ENCODE data around the gene TMEM256. TPM values are rescaled to one million over a fixed set of nuclear protein-coding genes. Genes with fewer than 3 reads are reported as not detected.

The TMEM256 gene
- total RNA-seq, 4 donors from 2014 or later: 26.0 to 131 (median 115) TPM

DNA sequence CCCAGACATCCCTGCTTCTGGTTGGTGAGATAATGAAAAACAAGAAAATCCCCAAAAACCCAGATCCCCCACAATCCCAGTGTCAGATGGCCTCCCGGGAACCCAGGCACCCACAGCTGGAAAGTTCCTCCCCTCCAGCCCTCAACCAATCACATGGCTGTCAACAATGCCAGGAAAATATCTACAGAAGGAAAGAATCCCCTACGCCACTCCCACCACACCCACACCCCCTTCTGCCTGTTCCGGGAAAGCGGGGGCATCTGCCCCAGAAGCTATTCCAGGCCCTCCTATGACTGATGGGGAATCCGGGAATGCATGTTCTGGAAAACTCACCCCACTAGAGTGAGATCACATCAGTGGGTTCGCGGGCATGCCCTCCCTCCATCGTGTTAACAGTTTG, 47.1 kb downstream of the TMEM256 start:
- TF ChIP-seq, protein P1, sequence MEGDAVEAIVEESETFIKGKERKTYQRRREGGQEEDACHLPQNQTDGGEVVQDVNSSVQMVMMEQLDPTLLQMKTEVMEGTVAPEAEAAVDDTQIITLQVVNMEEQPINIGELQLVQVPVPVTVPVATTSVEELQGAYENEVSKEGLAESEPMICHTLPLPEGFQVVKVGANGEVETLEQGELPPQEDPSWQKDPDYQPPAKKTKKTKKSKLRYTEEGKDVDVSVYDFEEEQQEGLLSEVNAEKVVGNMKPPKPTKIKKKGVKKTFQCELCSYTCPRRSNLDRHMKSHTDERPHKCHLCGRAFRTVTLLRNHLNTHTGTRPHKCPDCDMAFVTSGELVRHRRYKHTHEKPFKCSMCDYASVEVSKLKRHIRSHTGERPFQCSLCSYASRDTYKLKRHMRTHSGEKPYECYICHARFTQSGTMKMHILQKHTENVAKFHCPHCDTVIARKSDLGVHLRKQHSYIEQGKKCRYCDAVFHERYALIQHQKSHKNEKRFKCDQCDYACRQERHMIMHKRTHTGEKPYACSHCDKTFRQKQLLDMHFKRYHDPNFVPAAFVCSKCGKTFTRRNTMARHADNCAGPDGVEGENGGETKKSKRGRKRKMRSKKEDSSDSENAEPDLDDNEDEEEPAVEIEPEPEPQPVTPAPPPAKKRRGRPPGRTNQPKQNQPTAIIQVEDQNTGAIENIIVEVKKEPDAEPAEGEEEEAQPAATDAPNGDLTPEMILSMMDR (IDR thresholded peaks at IDR 0.05): no peak
- no peak for TF ChIP-seq POLR2A (IDR thresholded peaks at IDR 0.05)
- H3K36me3 ChIP-seq: no peaks in the 10 kb centered on the region
- peaks cover 0 to 8% of the 10 kb centered on the region in 2 donors for H3K4me1 ChIP-seq
- H3K27ac ChIP-seq: peak overlapping the region; percentile 34 to 57
- peak in 1 of 2 donors; percentile 60 for DNase-seq
- no peaks in the 10 kb centered on the region for H3K27me3 ChIP-seq
- intact Hi-C loops (cut with DNase I; ENCODE audit: low total_unique reads): loop anchor here (10.0 kb wide), 1 partner anchor 228 kb away; the partner anchor contains the start of gene MPDU1
- no peaks in the 10 kb centered on the region for H3K9me3 ChIP-seq
- no peak overlapping the region for H3K4me3 ChIP-seq

DNA sequence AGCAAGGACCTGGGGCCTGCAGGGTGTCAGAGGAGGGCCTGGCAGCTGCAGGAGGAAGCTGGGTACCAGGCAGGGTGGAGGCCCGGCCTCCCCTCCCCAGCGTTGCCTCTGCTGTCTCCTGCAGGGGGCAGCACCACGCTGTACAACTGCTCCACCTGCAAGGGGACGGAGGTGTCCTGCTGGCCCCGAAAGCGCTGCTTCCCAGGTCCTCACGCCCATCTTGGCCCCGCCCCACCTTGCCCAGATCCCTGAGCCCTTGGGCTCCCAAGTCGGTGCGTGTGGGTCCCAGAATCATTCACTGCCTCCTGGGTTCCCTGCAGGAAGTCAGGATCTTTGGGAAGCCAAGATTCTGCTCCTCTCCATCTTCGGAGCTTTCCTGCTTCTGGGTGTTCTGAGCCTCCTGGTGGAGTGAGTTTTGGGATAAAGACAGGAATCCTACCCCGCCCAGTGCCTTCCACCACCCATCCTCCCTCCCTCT, 47.8 kb downstream of the TMEM256 start:
- no peaks in the 10 kb centered on the region for H3K27me3 ChIP-seq
- H3K27ac ChIP-seq: peak overlapping the region; percentile 34 to 57
- peaks cover 0 to 8% of the 10 kb centered on the region in 2 donors for H3K4me1 ChIP-seq
- no peaks in the 10 kb centered on the region for H3K36me3 ChIP-seq
- intact Hi-C loops (cut with DNase I; ENCODE audit: low total_unique reads): loop anchor here (10.0 kb wide), 1 partner anchor 229 kb away; the partner anchor contains the start of gene MPDU1
- peak; percentile 77 for DNase-seq
- no peaks in the 10 kb centered on the region for H3K9me3 ChIP-seq
- no peak overlapping the region for H3K4me3 ChIP-seq
- TF ChIP-seq POLR2A (IDR thresholded peaks at IDR 0.05): no peak
- TF ChIP-seq, protein P1 (IDR thresholded peaks at IDR 0.05): peak; percentile 72 to 90 (median 85)

DNA sequence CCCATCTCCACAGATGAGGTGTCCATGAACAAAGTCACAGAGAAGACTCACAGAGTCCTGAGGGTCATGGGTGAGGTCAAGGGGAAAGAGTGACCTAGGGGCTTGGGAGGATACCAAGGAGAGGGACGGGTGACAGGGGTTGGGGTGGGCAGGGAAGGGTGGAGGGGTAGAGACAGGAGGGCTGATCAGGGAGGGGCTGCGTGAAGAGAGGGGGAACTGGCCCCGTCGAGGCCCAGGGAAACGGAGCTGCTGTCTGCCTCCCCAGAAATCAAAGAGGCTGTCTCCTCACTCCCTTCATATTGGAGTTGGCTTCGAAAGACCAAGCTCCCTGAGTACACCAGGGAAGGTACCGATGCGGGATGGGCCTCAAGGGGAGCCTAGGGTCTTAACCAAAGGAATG, 48.3 kb downstream of the TMEM256 start:
- DNase-seq: no peak
- H3K27ac ChIP-seq: peak overlapping the region; percentile 34 to 57
- H3K9me3 ChIP-seq: no peaks in the 10 kb centered on the region
- H3K27me3 ChIP-seq: no peaks in the 10 kb centered on the region
- no peak overlapping the region for H3K4me3 ChIP-seq
- H3K36me3 ChIP-seq: no peaks in the 10 kb centered on the region
- intact Hi-C loops (cut with DNase I; ENCODE audit: low total_unique reads): loop anchor here (10.0 kb wide), 1 partner anchor 229 kb away; the partner anchor contains the start of gene MPDU1
- TF ChIP-seq, protein P1 (IDR thresholded peaks at IDR 0.05): no peak
- TF ChIP-seq POLR2A (IDR thresholded peaks at IDR 0.05): no peak
- H3K4me1 ChIP-seq: peaks cover 0 to 8% of the 10 kb centered on the region in 2 donors

DNA sequence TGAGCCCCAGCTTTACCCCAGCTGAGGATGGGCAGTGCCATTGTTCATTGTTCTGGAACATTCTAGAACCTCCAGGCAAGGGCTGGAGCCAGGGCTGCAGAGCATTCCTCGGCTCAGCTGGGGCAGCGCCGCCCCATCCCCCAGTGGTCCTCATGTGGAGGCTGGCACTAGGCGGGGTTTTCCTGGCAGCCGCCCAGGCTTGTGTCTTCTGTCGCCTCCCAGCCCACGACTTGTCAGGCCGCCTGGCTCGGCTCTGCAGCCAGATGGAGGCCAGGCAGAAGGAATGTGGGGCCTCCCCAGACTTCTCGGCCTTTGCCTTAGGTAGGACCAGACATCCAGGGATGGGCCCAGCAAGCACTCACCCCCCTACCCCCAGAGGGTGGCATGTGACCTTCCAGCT, 48.8 kb downstream of the TMEM256 start, which contains the start of gene TMEM95:
TMEM95 (plus strand) TSS at position 104 of the 400 bp plus-strand sequence; CDS start at position 153, 49 bp downstream.
- H3K4me3 ChIP-seq: no peak within 1 kb of the TSS
- no peaks in the 10 kb centered on the region for H3K9me3 ChIP-seq
- H3K27me3 ChIP-seq: no peaks in the 10 kb centered on the region
- no peak for DNase-seq
- TF ChIP-seq, protein P1 (IDR thresholded peaks at IDR 0.05): no peak
- no peak for TF ChIP-seq POLR2A (IDR thresholded peaks at IDR 0.05)
- intact Hi-C loops (cut with DNase I; ENCODE audit: low total_unique reads): loop anchor here (10.0 kb wide), 1 partner anchor 230 kb away; the partner anchor contains the start of gene MPDU1
- H3K36me3 ChIP-seq: no peaks in the 10 kb centered on the region
- peaks cover 0 to 8% of the 10 kb centered on the region in 2 donors for H3K4me1 ChIP-seq
- peak within 1 kb of the TSS; percentile 57 to 97 for H3K27ac ChIP-seq

DNA sequence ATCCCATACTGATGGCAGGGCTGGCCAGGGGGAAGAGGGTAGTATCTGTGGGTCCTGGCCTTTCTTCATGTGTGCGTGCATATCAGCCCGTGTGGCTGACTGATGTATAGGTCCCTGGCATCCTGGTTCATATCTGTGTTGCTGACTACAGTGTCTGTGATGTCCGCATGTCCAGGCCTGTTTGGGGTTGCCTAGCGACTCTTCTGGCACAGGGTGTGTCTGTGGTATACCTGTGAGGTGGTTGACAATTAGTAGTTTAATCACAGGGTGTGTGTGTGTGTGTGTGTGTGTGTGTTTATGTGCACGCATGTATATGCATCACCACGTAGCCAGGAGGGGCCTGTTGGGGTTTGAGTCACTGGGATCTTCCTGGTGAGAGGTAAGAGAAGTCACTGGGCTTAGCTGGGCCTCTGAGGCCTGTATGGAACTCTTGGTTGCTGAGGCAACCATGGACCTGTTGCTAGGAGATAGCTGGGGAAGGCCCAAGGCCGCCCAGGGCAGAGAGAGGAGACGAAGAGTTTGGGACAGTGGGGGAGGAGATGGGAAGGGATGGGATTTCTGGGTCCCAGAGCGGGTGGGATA, 49.5 kb downstream of the TMEM256 start:
- H3K27ac ChIP-seq: peak overlapping the region in 1 of 2 donors; percentile 34
- intact Hi-C loops (cut with DNase I; ENCODE audit: low total_unique reads): loop anchor here (10.0 kb wide), 1 partner anchor 230 kb away; the partner anchor contains the start of gene MPDU1
- H3K9me3 ChIP-seq: no peaks in the 10 kb centered on the region
- peaks cover 0 to 8% of the 10 kb centered on the region in 2 donors for H3K4me1 ChIP-seq
- TF ChIP-seq, protein P1 (IDR thresholded peaks at IDR 0.05): no peak
- TF ChIP-seq POLR2A (IDR thresholded peaks at IDR 0.05): no peak
- H3K36me3 ChIP-seq: no peaks in the 10 kb centered on the region
- no peak overlapping the region for H3K4me3 ChIP-seq
- DNase-seq: no peak
- no peaks in the 10 kb centered on the region for H3K27me3 ChIP-seq

All from uterus (tissue), 4 donors.